ENCODE data around the gene CC2D1A.
"Not testable (repeated sequence)": the region's sequence is repeated elsewhere in the genome, so short reads cannot be mapped to it uniquely, and the experiment has no call there.

CC2D1A gene

GRCh38 chr19:13892870-13893269 lies 13.1 kb upstream of the CC2D1A start:
- peak; percentile 18 for DNase-seq
- in situ Hi-C loops (cut with MboI; ENCODE audit: low pct_unique_long_range_greater_than_20kb, low sequenced_read_pairs) = loop anchor here (25.0 kb wide), 1 partner anchor 169 kb away; the partner anchor contains the start of genes MISP3 and PALM3

GRCh38 chr19:13894552-13894951 lies 11.4 kb upstream of the CC2D1A start:
- in situ Hi-C loops (cut with MboI; ENCODE audit: low pct_unique_long_range_greater_than_20kb, low sequenced_read_pairs) = loop anchor here (25.0 kb wide), 1 partner anchor 168 kb away; the partner anchor contains the start of genes MISP3 and PALM3

GRCh38 chr19:13896227-13896626 lies 9.8 kb upstream of the CC2D1A start:
- in situ Hi-C loops (cut with MboI; ENCODE audit: low pct_unique_long_range_greater_than_20kb, low sequenced_read_pairs) = loop anchor here (25.0 kb wide), 1 partner anchor 166 kb away; the partner anchor contains the start of genes MISP3 and PALM3
- no peak for DNase-seq

More at GRCh38 chr19:13894552-13894951, 11.4 kb upstream of the CC2D1A start:
- DNase-seq = no peak

- DNase-seq = no peak
- in situ Hi-C loops (cut with MboI; ENCODE audit: low pct_unique_long_range_greater_than_20kb, low sequenced_read_pairs) = loop anchor here (25.0 kb wide), 1 partner anchor 163 kb away; the partner anchor contains the start of genes MISP3 and PALM3
Observed at GRCh38 chr19:13899393-13899792, 6.6 kb upstream of the CC2D1A start.

- DNase-seq = no peak
- in situ Hi-C loops (cut with MboI; ENCODE audit: low pct_unique_long_range_greater_than_20kb, low sequenced_read_pairs) = loop anchor here (25.0 kb wide), 1 partner anchor 162 kb away; the partner anchor contains the start of genes MISP3 and PALM3
Observed at GRCh38 chr19:13899912-13900584, 6.0 kb upstream of the CC2D1A start.

- peak; percentile 73 for DNase-seq
- in situ Hi-C loops (cut with MboI; ENCODE audit: low pct_unique_long_range_greater_than_20kb, low sequenced_read_pairs) = no loop called here
Observed at GRCh38 chr19:13902993-13903555, 2.9 kb upstream of the CC2D1A start.

- DNase-seq = no peak
- in situ Hi-C loops (cut with MboI; ENCODE audit: low pct_unique_long_range_greater_than_20kb, low sequenced_read_pairs) = no loop called here
Observed at GRCh38 chr19:13906521-13906904, 512 bp downstream of the CC2D1A start.

GRCh38 chr19:13906910-13907309 lies 909 bp downstream of the CC2D1A start:
- no peak for DNase-seq
- in situ Hi-C loops (cut with MboI; ENCODE audit: low pct_unique_long_range_greater_than_20kb, low sequenced_read_pairs) = no loop called here

- DNase-seq = no peak
- in situ Hi-C loops (cut with MboI; ENCODE audit: low pct_unique_long_range_greater_than_20kb, low sequenced_read_pairs) = no loop called here
Observed at GRCh38 chr19:13908674-13909073, 2.7 kb downstream of the CC2D1A start.

- DNase-seq = no peak
- in situ Hi-C loops (cut with MboI; ENCODE audit: low pct_unique_long_range_greater_than_20kb, low sequenced_read_pairs) = no loop called here
Observed at GRCh38 chr19:13909430-13909829, 3.4 kb downstream of the CC2D1A start.

GRCh38 chr19:13913352-13913751 lies 7.4 kb downstream of the CC2D1A start:
- in situ Hi-C loops (cut with MboI; ENCODE audit: low pct_unique_long_range_greater_than_20kb, low sequenced_read_pairs) = no loop called here
- DNase-seq = no peak

GRCh38 chr19:13914777-13915176 lies 8.8 kb downstream of the CC2D1A start:
- DNase-seq = no peak
- in situ Hi-C loops (cut with MboI; ENCODE audit: low pct_unique_long_range_greater_than_20kb, low sequenced_read_pairs) = no loop called here

GRCh38 chr19:13917888-13918406 lies 11.9 kb downstream of the CC2D1A start:
- in situ Hi-C loops (cut with MboI; ENCODE audit: low pct_unique_long_range_greater_than_20kb, low sequenced_read_pairs) = no loop called here
- no peak for DNase-seq

- in situ Hi-C loops (cut with MboI; ENCODE audit: low pct_unique_long_range_greater_than_20kb, low sequenced_read_pairs) = no loop called here
- DNase-seq = no peak
Observed at GRCh38 chr19:13918726-13919411, 12.9 kb downstream of the CC2D1A start.

GRCh38 chr19:13920524-13920923 lies 14.5 kb downstream of the CC2D1A start:
- no peak for DNase-seq
- in situ Hi-C loops (cut with MboI; ENCODE audit: low pct_unique_long_range_greater_than_20kb, low sequenced_read_pairs) = no loop called here

- peak; percentile 54 for DNase-seq
- in situ Hi-C loops (cut with MboI; ENCODE audit: low pct_unique_long_range_greater_than_20kb, low sequenced_read_pairs) = no loop called here
Observed at GRCh38 chr19:13920940-13921747, 15.1 kb downstream of the CC2D1A start.

GRCh38 chr19:13922118-13922517 lies 16.1 kb downstream of the CC2D1A start:
- DNase-seq; in situ Hi-C loops (cut with MboI; ENCODE audit: low pct_unique_long_range_greater_than_20kb, low sequenced_read_pairs): not testable (repeated sequence)

GRCh38 chr19:13923194-13923987 lies 17.4 kb downstream of the CC2D1A start:
- DNase-seq = no peak
- in situ Hi-C loops (cut with MboI; ENCODE audit: low pct_unique_long_range_greater_than_20kb, low sequenced_read_pairs) = no loop called here

Measured in KBM-7 (cell line).